HEK293T (cell line): Measurements from ENCODE around the gene SOBP.

Source experiments
- ARNT ChIP-seq: fragments of 450-650 bp; IDR thresholded peaks from 2 replicates; pipeline ENCODE4 v1.6.1; 2017; ENCODE audit warnings: mild to moderate bottlenecking
- BHLHE40 ChIP-seq: fragments of 450-650 bp; IDR thresholded peaks from 2 replicates; pipeline ENCODE4 v1.6.1; 2016; ENCODE audit warnings: mild to moderate bottlenecking, moderate library complexity, borderline replicate concordance
- ELF4 ChIP-seq: fragments of 450-650 bp; IDR thresholded peaks from 2 replicates; pipeline ENCODE4 v1.6.1; 2017; ENCODE audit warnings: antibody characterized with exemption
- FOXA1 ChIP-seq: fragments of 450-650 bp; IDR thresholded peaks from 2 replicates; pipeline ENCODE4 v1.6.1; 2016; ENCODE audit warnings: mild to moderate bottlenecking
- FOXK2 ChIP-seq: fragments of 450-650 bp; IDR thresholded peaks from 2 replicates; pipeline ENCODE4 v1.6.1; 2016; ENCODE audit warnings: mild to moderate bottlenecking
- FOXM1 ChIP-seq: fragments of 450-650 bp; IDR thresholded peaks from 2 replicates; pipeline ENCODE4 v1.6.1; 2017; ENCODE audit warnings: mild to moderate bottlenecking, borderline replicate concordance
- NFRKB ChIP-seq: fragments of 450-650 bp; IDR thresholded peaks from 2 replicates; pipeline ENCODE4 v1.6.1; 2016; ENCODE audit warnings: mild to moderate bottlenecking, moderate library complexity
- SP1 ChIP-seq: fragments of 450-650 bp; IDR thresholded peaks from 2 replicates; pipeline ENCODE4 v1.6.1; 2017
- SUZ12 ChIP-seq: fragments of 450-650 bp; IDR thresholded peaks from 2 replicates; pipeline ENCODE4 v1.6.1; 2016; ENCODE audit warnings: mild to moderate bottlenecking
- TARDBP ChIP-seq: fragments of 450-650 bp; IDR thresholded peaks from 2 replicates; pipeline ENCODE4 v1.6.1; 2016

DNA sequence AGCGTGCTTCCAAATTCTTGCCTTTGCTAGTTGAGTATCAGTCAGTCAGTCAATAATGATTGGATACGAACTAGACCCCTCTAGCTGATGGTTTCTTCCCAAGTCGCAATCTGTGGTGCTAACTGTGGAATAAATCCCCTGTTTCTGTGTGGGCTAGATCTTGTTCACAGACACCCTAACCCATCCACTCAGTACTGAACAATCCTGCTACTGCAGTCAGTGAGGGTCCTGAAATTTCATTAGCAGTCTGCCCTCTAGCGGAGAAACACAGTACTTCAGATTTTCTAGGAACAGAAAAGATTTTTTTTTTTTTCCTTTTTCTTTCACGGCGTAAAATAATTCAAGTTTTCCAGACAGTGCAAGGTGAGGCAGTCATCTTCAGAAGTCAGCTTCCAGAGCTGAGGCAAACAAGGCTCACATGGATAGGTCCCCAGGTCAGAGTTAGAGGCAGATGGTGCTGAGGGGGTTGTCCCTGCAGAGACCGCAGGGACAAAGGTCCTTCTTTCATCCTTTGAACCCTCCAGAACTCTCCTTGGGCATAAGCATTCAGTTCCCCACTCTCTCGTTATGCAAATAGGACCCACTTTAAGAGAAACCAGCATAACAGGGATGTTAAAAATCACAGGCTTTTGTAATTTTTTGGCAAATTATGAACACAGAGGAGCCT, 214.6 kb downstream of the SOBP start:
- no peak for TF ChIP-seq BHLHE40
- TF ChIP-seq SUZ12, result no peak
- no peak for TF ChIP-seq FOXA1
- no peak for TF ChIP-seq ELF4
- TF ChIP-seq FOXM1, result no peak
- TF ChIP-seq TARDBP, result no peak
- TF ChIP-seq NFRKB, result no peak
- TF ChIP-seq FOXK2, result no peak
- TF ChIP-seq SP1, result no peak
- no peak for TF ChIP-seq ARNT
